K562 (cell line): ENCODE data around the gene GPR3. TPM values are rescaled to one million over a fixed set of nuclear protein-coding genes. Genes with fewer than 3 reads are reported as not detected.

Source experiments
- ATF7 ChIP-seq: fragments of 450-650 bp; IDR thresholded peaks from 2 replicates; pipeline ENCODE4 v1.7.1; 2014; ENCODE audit warnings: mild to moderate bottlenecking, moderate library complexity
- BHLHE40 ChIP-seq: IDR thresholded peaks from 2 replicates; pipeline ENCODE4 v1.6.1; 2011; ENCODE audit warnings: low read length, improper control_type of control experiment
- CBX3 ChIP-seq, 2 experiments: IDR thresholded peaks; 1 replicate in 1 of 2; 2 replicates in 1 of 2; pipeline ENCODE4 v1.6.1; 2012; ENCODE audit warnings: inconsistent platforms in 2 of 2, low read length in 2 of 2, borderline replicate concordance in 1 of 2, control low read depth in 1 of 2
- CHD1 ChIP-seq: fragments of 200-600 bp; sonication (generic); IDR thresholded peaks from one replicate; pipeline ENCODE4 v1.6.1; 2012; ENCODE audit warnings: mild to moderate bottlenecking, moderate library complexity, low read length, inconsistent platforms
- CREM ChIP-seq: IDR thresholded peaks from 2 replicates; pipeline ENCODE4 v1.6.1; 2014; ENCODE audit warnings: antibody characterized with exemption, low read depth
- ESRRA ChIP-seq: fragments of 450-650 bp; IDR thresholded peaks from 2 replicates; pipeline ENCODE4 v1.6.1; 2014; ENCODE audit warnings: low read depth, mild to moderate bottlenecking, moderate library complexity, borderline replicate concordance
- KDM1A ChIP-seq, 2 experiments: fragments of 450-650 bp; IDR thresholded peaks; 2 replicates each; pipeline ENCODE4 v1.6.1; 2016; ENCODE audit warnings: mild to moderate bottlenecking in 2 of 2
- L3MBTL2 ChIP-seq: fragments of 450-650 bp; IDR thresholded peaks from 2 replicates; pipeline ENCODE4 v1.6.1; 2016; ENCODE audit warnings: mild to moderate bottlenecking, moderate library complexity
- MCM5 ChIP-seq: fragments of 450-650 bp; IDR thresholded peaks from 2 replicates; pipeline ENCODE4 v1.6.1; 2016; ENCODE audit warnings: low read depth
- NR4A1 ChIP-seq, 2 experiments: fragments of 250-450 bp in 1 of 2; fragments of 450-650 bp in 1 of 2; sonication (Bioruptor Pico) in 1 of 2; IDR thresholded peaks; 2 replicates each; pipeline versions ENCODE4 v1.4.0 to v1.6.1; 2016 to 2020; ENCODE audit warnings: mild to moderate bottlenecking in 2 of 2, missing compliant biosample characterization in 1 of 2, missing genetic modification characterization in 1 of 2, moderate library complexity in 1 of 2
- POLR2G ChIP-seq: fragments of 200-400 bp; formaldehyde crosslinking; IDR thresholded peaks from 2 replicates; pipeline ENCODE4 v1.6.1; 2017; ENCODE audit warnings: low read depth, mild to moderate bottlenecking, antibody characterized with exemption, low read length, moderate library complexity
- POLR2H ChIP-seq: IDR thresholded peaks from 2 replicates; pipeline ENCODE4 v1.6.1; 2016; ENCODE audit warnings: missing genetic modification characterization, low read depth, mild to moderate bottlenecking, control low read depth, missing compliant biosample characterization, moderate library complexity
- RUNX1 ChIP-seq: sonication (generic); IDR thresholded peaks from 2 replicates; pipeline ENCODE4 v1.6.1; 2016; ENCODE audit warnings: antibody characterized with exemption, low read depth
- ZBTB33 ChIP-seq: sonication (generic); formaldehyde crosslinking; IDR thresholded peaks from 2 replicates; pipeline ENCODE4 v1.8.1; 2023; ENCODE audit warnings: mild to moderate bottlenecking, missing genetic modification reagents
- ZFP30 ChIP-seq: fragments of 250-450 bp; sonication (Bioruptor Pico); IDR thresholded peaks from 2 replicates; pipeline ENCODE4 v1.8.0; 2022; ENCODE audit warnings: moderate library complexity, mild to moderate bottlenecking, inconsistent platforms, borderline replicate concordance
- ZFX ChIP-seq: sonication (generic); formaldehyde crosslinking; IDR thresholded peaks from 2 replicates; pipeline ENCODE4 v1.8.0; 2022; ENCODE audit warnings: mild to moderate bottlenecking, missing genetic modification reagents, moderate library complexity
- polyA plus RNA-seq, 8 experiments: library from polyadenylated mRNA; depleted of rRNA in 4 of 8; stranded (reverse) in 5 of 8; unstranded in 3 of 8; fragments of >200 nt; fragmentation: Nextera tagmentation in 2 of 8; fragmentation: Illumina TruSeq in 1 of 8; extraction: Ambion mirVana in 2 of 8; extraction: Trizol in 1 of 8; gene quantifications; 2 replicates each; pipeline versions ENCODE4 v1.2.1 to v1.2.3, GENCODE V29; 2011 to 2014; ENCODE audit warnings: inconsistent platforms in 1 of 8, missing spikeins in 1 of 8
- total RNA-seq, 7 experiments: library from RNA; depleted of rRNA in 6 of 7; stranded (reverse); fragments of >200 nt in 6 of 7; fragmentation: Illumina TruSeq in 2 of 7; extraction: Trizol in 2 of 7; gene quantifications; 2 replicates each; pipeline versions ENCODE4 v1.2.1 to v1.2.3, GENCODE V29; 2011 to 2021; ENCODE audit warnings: low replicate concordance in 1 of 7
- TF ChIP-seq, protein P1 (sequence below), 2 experiments: fragments of 450-650 bp; formaldehyde crosslinking in 1 of 2; IDR thresholded peaks; 2 replicates each; pipeline versions ENCODE4 v1.4.0 to v1.6.1; 2014 to 2020; ENCODE audit warnings: mild to moderate bottlenecking in 2 of 2, borderline replicate concordance in 1 of 2, low read depth in 1 of 2

The GPR3 gene
- total and polyA plus RNA-seq, 9 of the 15 experiments (the other 6 are each of a cell fraction or from before 2014, with no cell fraction given), result 0.24 to 11.5 (median 3.7) TPM

DNA sequence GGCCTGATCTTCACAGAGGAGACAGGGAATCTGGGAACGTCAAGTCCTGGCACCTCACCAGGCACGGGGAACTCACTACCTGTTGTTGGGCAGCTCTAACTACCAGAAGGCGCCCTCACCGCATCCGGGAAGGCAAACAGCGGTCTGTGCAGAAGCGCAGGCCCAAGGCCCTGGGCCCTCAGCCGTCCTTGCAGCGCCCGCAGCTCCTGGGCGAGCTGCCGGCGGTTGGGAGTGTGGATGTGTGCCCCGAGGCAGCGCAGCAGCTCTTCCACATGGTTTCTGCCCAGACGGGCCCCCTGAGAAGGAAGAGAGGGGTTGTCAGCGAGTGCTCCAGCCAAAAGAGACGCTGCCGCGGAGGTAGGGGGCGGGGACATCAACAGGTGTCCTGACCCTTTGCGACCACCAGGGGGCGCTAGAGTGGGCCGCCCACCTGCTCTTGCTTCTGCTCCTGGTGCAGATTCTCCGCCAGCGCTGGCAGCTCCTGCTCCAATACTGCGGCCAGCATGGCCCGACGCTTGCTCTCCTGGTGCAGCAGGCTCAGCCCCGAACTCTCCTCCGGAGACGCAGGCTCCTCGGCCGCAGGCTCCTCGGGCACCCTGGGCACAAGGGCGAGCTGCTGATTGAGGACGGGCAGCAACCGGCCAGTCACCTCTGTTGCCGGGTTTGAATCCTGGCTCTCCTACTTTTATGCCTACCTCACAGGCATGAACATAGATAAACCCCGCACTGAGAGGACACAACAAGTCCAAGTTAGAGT is 35.0 kb upstream of the GPR3 start (continued):
- TF ChIP-seq, protein P1, sequence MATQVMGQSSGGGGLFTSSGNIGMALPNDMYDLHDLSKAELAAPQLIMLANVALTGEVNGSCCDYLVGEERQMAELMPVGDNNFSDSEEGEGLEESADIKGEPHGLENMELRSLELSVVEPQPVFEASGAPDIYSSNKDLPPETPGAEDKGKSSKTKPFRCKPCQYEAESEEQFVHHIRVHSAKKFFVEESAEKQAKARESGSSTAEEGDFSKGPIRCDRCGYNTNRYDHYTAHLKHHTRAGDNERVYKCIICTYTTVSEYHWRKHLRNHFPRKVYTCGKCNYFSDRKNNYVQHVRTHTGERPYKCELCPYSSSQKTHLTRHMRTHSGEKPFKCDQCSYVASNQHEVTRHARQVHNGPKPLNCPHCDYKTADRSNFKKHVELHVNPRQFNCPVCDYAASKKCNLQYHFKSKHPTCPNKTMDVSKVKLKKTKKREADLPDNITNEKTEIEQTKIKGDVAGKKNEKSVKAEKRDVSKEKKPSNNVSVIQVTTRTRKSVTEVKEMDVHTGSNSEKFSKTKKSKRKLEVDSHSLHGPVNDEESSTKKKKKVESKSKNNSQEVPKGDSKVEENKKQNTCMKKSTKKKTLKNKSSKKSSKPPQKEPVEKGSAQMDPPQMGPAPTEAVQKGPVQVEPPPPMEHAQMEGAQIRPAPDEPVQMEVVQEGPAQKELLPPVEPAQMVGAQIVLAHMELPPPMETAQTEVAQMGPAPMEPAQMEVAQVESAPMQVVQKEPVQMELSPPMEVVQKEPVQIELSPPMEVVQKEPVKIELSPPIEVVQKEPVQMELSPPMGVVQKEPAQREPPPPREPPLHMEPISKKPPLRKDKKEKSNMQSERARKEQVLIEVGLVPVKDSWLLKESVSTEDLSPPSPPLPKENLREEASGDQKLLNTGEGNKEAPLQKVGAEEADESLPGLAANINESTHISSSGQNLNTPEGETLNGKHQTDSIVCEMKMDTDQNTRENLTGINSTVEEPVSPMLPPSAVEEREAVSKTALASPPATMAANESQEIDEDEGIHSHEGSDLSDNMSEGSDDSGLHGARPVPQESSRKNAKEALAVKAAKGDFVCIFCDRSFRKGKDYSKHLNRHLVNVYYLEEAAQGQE (IDR thresholded peaks at IDR 0.05; ENCODE audit: borderline replicate concordance), result peak; percentile 80
- TF ChIP-seq, protein P1 (CRISPR knock-in tag; IDR thresholded peaks at IDR 0.05; ENCODE audit: low read depth), result no peak
- TF ChIP-seq CHD1 (no peak), ZFX (peak; percentile 71), ATF7 (0 out of 2 replicates have a peak, but pooled peaks have one; percentile 39), CBX3 (IDR thresholded peaks at IDR 0.05; ENCODE audit: borderline replicate concordance in 1 of 2, low read length in 2 of 2) (0 out of 3 replicates have a peak, but pooled peaks of 1 of the 2 experiments have one; percentile 30), POLR2G (peak; percentile 31; the same call in 1 of the 2 replicates), ZFP30 (CRISPR knock-in tag) (no peak), BHLHE40 (no peak), CREM (peak; percentile 58; the same call in 1 of the 2 replicates), KDM1A (IDR thresholded peaks at IDR 0.05) (no peak), ESRRA (peak; percentile 32; the same call in 1 of the 2 replicates), POLR2H (tag) (no peak), MCM5 (no peak), RUNX1 (no peak), L3MBTL2 (peak; percentile 61), ZBTB33 (peak; percentile 43; the same call in 1 of the 2 replicates), NR4A1 (CRISPR knock-in tag; IDR thresholded peaks at IDR 0.05) (0 out of 2 replicates have a peak, but pooled peaks have one; percentile 27), NR4A1 (tag; IDR thresholded peaks at IDR 0.05) (no peak)
